SK-N-SH (cell line): ENCODE data around the gene POLR1D. TPM values are rescaled to one million over a fixed set of nuclear protein-coding genes. Genes with fewer than 3 reads are reported as not detected.

Experiments
- CTCF ChIA-PET: fragments of 300-600, 350-600 bp; formaldehyde crosslinking; extraction: SDS; loops from one replicate; lab custom pipeline; 2021; lab: Yijun Ruan, JAX
- POLR2A ChIA-PET: fragments of 350-600 bp; sonication (Branson Sonifier 250); formaldehyde crosslinking; extraction: SDS; loops from one replicate; lab custom pipeline; 2020; ENCODE audit warnings: antibody characterized with exemption, inconsistent platforms; lab: Yijun Ruan, JAX
- DNase-seq: peaks from one replicate; pipeline ENCODE4 v3.0.0; 2012
- H2AFZ ChIP-seq: fragments of 200-600 bp; sonication (generic); 2 replicates; pipeline ENCODE4 v1.8.1; 2016; ENCODE audit warnings: antibody characterized with exemption, mild to moderate bottlenecking, low read depth
- H3F3A ChIP-seq: fragments of 200-600 bp; sonication (generic); replicated peaks from 2 replicates; pipeline ENCODE3; 2016; ENCODE audit warnings: antibody characterized with exemption, mild to moderate bottlenecking; ENCODE audit not compliant: insufficient read depth
- H3K27ac ChIP-seq, 2 experiments: fragments of 200-500 bp in 1 of 2; fragments of 200-600 bp in 1 of 2; sonication (Bioruptor generic) in 1 of 2; sonication (generic), shearing (Covaris generic) in 1 of 2; 2 replicates each; pipeline versions ENCODE4 v1.5.1 to v1.6.1; 2014 to 2016; ENCODE audit warnings: low read depth in 2 of 2, inconsistent platforms in 1 of 2, low read length in 1 of 2, mild to moderate bottlenecking in 1 of 2, mixed read lengths in 1 of 2
- H3K27me3 ChIP-seq: fragments of 200-600 bp; sonication (generic), shearing (Covaris generic); 2 replicates; pipeline ENCODE4 v1.6.1; 2016; ENCODE audit warnings: mixed run types; ENCODE audit not compliant: insufficient read depth
- H3K36me3 ChIP-seq, 2 experiments: fragments of 200-500 bp in 1 of 2; fragments of 200-600 bp in 1 of 2; sonication (Bioruptor generic) in 1 of 2; sonication (generic) in 1 of 2; replicated peaks in 1 of 2; 2 replicates each; pipeline versions ENCODE3 to v1.5.1; 2014 to 2016; ENCODE audit warnings: low read length in 1 of 2, mild to moderate bottlenecking in 1 of 2; ENCODE audit not compliant: insufficient read depth in 2 of 2, control insufficient read depth in 1 of 2
- H3K4me1 ChIP-seq, 2 experiments: fragments of 200-500 bp in 1 of 2; fragments of 200-600 bp in 1 of 2; sonication (Bioruptor generic) in 1 of 2; sonication (generic), shearing (Covaris generic) in 1 of 2; 2 replicates each; pipeline versions ENCODE4 v1.5.1 to v1.6.1; 2014 to 2016; ENCODE audit warnings: low read depth in 1 of 2, low read length in 1 of 2, mixed run types in 1 of 2; ENCODE audit not compliant: insufficient read depth in 2 of 2, control insufficient read depth in 1 of 2
- H3K4me2 ChIP-seq: fragments of 200-600 bp; sonication (generic), shearing (Covaris generic); 2 replicates; pipeline ENCODE4 v1.6.1; 2017; ENCODE audit warnings: mixed run types
- H3K4me3 ChIP-seq, 2 experiments: fragments of 200-500 bp in 1 of 2; fragments of 200-600 bp in 1 of 2; sonication (Bioruptor generic) in 1 of 2; sonication (generic), shearing (Covaris generic) in 1 of 2; 2 replicates each; pipeline versions ENCODE4 v1.5.1 to v1.8.1; 2014 to 2016; ENCODE audit warnings: low read depth in 2 of 2, inconsistent platforms in 1 of 2, low read length in 1 of 2, mild to moderate bottlenecking in 1 of 2, mixed read lengths in 1 of 2, moderate library complexity in 1 of 2
- H3K79me2 ChIP-seq: fragments of 200-600 bp; sonication (generic); 2 replicates; pipeline ENCODE4 v1.8.1; 2017; ENCODE audit warnings: mild to moderate bottlenecking; ENCODE audit not compliant: insufficient read depth
- H3K9ac ChIP-seq: fragments of 200-600 bp; sonication (generic); 2 replicates; pipeline ENCODE4 v1.6.1; 2017; ENCODE audit warnings: mixed run types
- H3K9me2 ChIP-seq: fragments of 200-600 bp; sonication (generic); 2 replicates; pipeline ENCODE4 v1.6.1; 2017; ENCODE audit warnings: mixed run types
- H3K9me3 ChIP-seq: fragments of 200-600 bp; sonication (generic); 2 replicates; pipeline ENCODE4 v1.6.1; 2017; ENCODE audit warnings: mixed run types, mild to moderate bottlenecking, moderate library complexity
- H4K20me1 ChIP-seq: fragments of 200-600 bp; sonication (generic); 2 replicates; pipeline ENCODE4 v1.6.1; 2017; ENCODE audit warnings: mild to moderate bottlenecking, mixed run types; ENCODE audit not compliant: insufficient read depth
- CTCF ChIP-seq: fragments of 200-600 bp; sonication (generic); IDR thresholded peaks from 2 replicates; pipeline ENCODE4 v1.6.1; 2017; ENCODE audit warnings: antibody characterized with exemption, mild to moderate bottlenecking, moderate library complexity
- ELF1 ChIP-seq: IDR thresholded peaks from 2 replicates; pipeline ENCODE4 v1.4.0; 2012
- EP300 ChIP-seq, 2 experiments: IDR thresholded peaks; 2 replicates each; pipeline versions ENCODE4 v1.4.0 to v1.6.1; 2012; ENCODE audit warnings: borderline replicate concordance in 1 of 2, low read depth in 1 of 2, low read length in 1 of 2
- EZH2phosphoT487 ChIP-seq: fragments of 200-600 bp; sonication (generic); IDR thresholded peaks from 2 replicates; pipeline ENCODE4 v1.6.1; 2017; ENCODE audit warnings: low read depth, mixed run types, mild to moderate bottlenecking, antibody characterized with exemption, moderate library complexity, borderline replicate concordance
- FOSL2 ChIP-seq: IDR thresholded peaks from 2 replicates; pipeline ENCODE4 v1.4.0; 2012; ENCODE audit warnings: low read depth, mild to moderate bottlenecking, moderate library complexity, borderline replicate concordance
- FOXJ3 ChIP-seq: sonication (generic); formaldehyde crosslinking; IDR thresholded peaks from 2 replicates; pipeline ENCODE4 v1.5.1; 2020; ENCODE audit warnings: mild to moderate bottlenecking, missing genetic modification reagents
- FOXM1 ChIP-seq: IDR thresholded peaks from 2 replicates; pipeline ENCODE4 v1.4.0; 2012; ENCODE audit warnings: low read depth, mild to moderate bottlenecking
- GATA2 ChIP-seq: sonication (generic); formaldehyde crosslinking; IDR thresholded peaks from 2 replicates; pipeline ENCODE4 v1.5.0; 2020; ENCODE audit warnings: mild to moderate bottlenecking, missing genetic modification reagents
- IRF3 ChIP-seq: fragments of 150-350 bp; IDR thresholded peaks from 2 replicates; pipeline ENCODE4 v1.6.1; 2016; ENCODE audit warnings: mild to moderate bottlenecking, low read depth, low read length
- JUND ChIP-seq: IDR thresholded peaks from 2 replicates; pipeline ENCODE4 v1.4.0; 2012
- MEF2A ChIP-seq: IDR thresholded peaks from 2 replicates; pipeline ENCODE4 v1.4.0; 2012; ENCODE audit warnings: low read depth, borderline replicate concordance
- MXI1 ChIP-seq: IDR thresholded peaks from 2 replicates; pipeline ENCODE4 v1.6.1; 2012; ENCODE audit warnings: mild to moderate bottlenecking, low read depth, low read length, improper control_type of control experiment
- NFIC ChIP-seq: IDR thresholded peaks from 2 replicates; pipeline ENCODE4 v1.4.0; 2012; ENCODE audit warnings: borderline replicate concordance
- PBX3 ChIP-seq: IDR thresholded peaks from 2 replicates; pipeline ENCODE4; 2012
- RFX5 ChIP-seq: IDR thresholded peaks from 2 replicates; pipeline ENCODE4 v1.6.1; 2012; ENCODE audit warnings: mild to moderate bottlenecking, improper control_type of control experiment, low read length
- SIN3A ChIP-seq: IDR thresholded peaks from 2 replicates; pipeline ENCODE4 v1.6.1; 2012; ENCODE audit warnings: low read depth, mild to moderate bottlenecking, low read length, moderate library complexity, borderline replicate concordance
- TAF1 ChIP-seq: IDR thresholded peaks from 2 replicates; pipeline ENCODE4 v1.6.1; 2012; ENCODE audit warnings: low read depth, mild to moderate bottlenecking, low read length, moderate library complexity, borderline replicate concordance
- YY1 ChIP-seq: IDR thresholded peaks from 2 replicates; pipeline ENCODE4 v1.4.0; 2012; ENCODE audit warnings: low read depth, mild to moderate bottlenecking
- ZBTB33 ChIP-seq: IDR thresholded peaks from 2 replicates; pipeline ENCODE4 v1.4.0; 2012; ENCODE audit warnings: low read depth, borderline replicate concordance
- WGBS: methylation state at CpG from one replicate; pipeline ENCODE4 v1.1.6; 2017; ENCODE audit warnings: low lambda C conversion rate; 5-methylcytosine and 5-hydroxymethylcytosine counted together
- polyA plus RNA-seq, 3 experiments: library from polyadenylated mRNA; depleted of rRNA; stranded (reverse); fragments of >200 nt; gene quantifications; 2 replicates each; pipeline ENCODE4 v1.2.3, GENCODE V29; 2012

Gene POLR1D
- polyA plus RNA-seq, 1 of the 3 experiments (the other 2 are of a cell fraction): 150 TPM

GRCh38 chr13:27654059-27654458 is 32.4 kb downstream of the POLR1D start:
- Histone ChIP-seq H3K9me3 (no peaks in the 10 kb centered on the region; the same call in 1 of the 2 replicates), H3K4me3 (no peak overlapping the region), H3K27me3 (no peaks in the 10 kb centered on the region), H3K36me3 (peaks cover 32 to 41% of the 10 kb centered on the region in 2 experiments), H3F3A (peaks cover 4% of the 10 kb centered on the region), H3K9me2 (no peaks in the 10 kb centered on the region), H3K4me2 (no peak overlapping the region), H3K4me1 (peaks cover 0 to 10% of the 10 kb centered on the region in 2 experiments; a peak in 3 of 4 replicates)
- TF ChIP-seq FOXJ3 (CRISPR knock-in tag) (no peak), ZBTB33 (no peak), FOSL2 (no peak), ELF1 (no peak), MEF2A (no peak), NFIC (no peak), IRF3 (no peak), YY1 (no peak), EP300 (IDR thresholded peaks at IDR 0.05; ENCODE audit: borderline replicate concordance in 1 of 2, low read depth in 1 of 2, low read length in 1 of 2) (no peak)
- TF ChIP-seq, all 33 proteins: peak for 0
- Histone ChIP-seq H3K27ac (no peak overlapping the region), H3K79me2 (no peaks in the 10 kb centered on the region; the same call in 1 of the 2 replicates), H2AFZ (no peak overlapping the region), H3K9ac (no peak overlapping the region), H4K20me1 (no peaks in the 10 kb centered on the region)
- WGBS: 91% methylated on average over 3 of the region's 3 CpGs
- DNase-seq: no peak
- ChIA-PET POLR2A (no interaction called here), CTCF (interaction anchor here (1.0 kb wide), 1 partner anchor 121 kb away, joined by 4 read pairs; no protein-coding TSS in a partner anchor)

GRCh38 chr13:27654816-27655215 is 33.1 kb downstream of the POLR1D start:
- no peaks in the 10 kb centered on the region for H4K20me1 ChIP-seq
- no peaks in the 10 kb centered on the region for H3K9me2 ChIP-seq
- no peaks in the 10 kb centered on the region; the same call in 1 of the 2 replicates for H3K9me3 ChIP-seq
- H3K4me1 ChIP-seq: peaks cover 0 to 13% of the 10 kb centered on the region in 2 experiments; a peak in 3 of 4 replicates
- peaks cover 4% of the 10 kb centered on the region for H3F3A ChIP-seq
- CTCF ChIA-PET: no interaction called here
- no peak overlapping the region for H3K27ac ChIP-seq
- no peak overlapping the region for H3K4me3 ChIP-seq
- DNase-seq: no peak
- H3K9ac ChIP-seq: no peak overlapping the region
- H3K36me3 ChIP-seq: peaks cover 24 to 33% of the 10 kb centered on the region in 2 experiments
- no peak overlapping the region for H3K4me2 ChIP-seq
- POLR2A ChIA-PET: no interaction called here
- H2AFZ ChIP-seq: no peak overlapping the region
- 96% methylated on average over 1 of the region's 1 CpG for WGBS
- TF ChIP-seq TAF1 (no peak), FOXM1 (no peak), JUND (no peak), CTCF (no peak), RFX5 (no peak), PBX3 (no peak), GATA2 (CRISPR knock-in tag) (no peak), EZH2phosphoT487 (no peak), SIN3A (no peak), MXI1 (no peak), MEF2A (no peak)
- TF ChIP-seq, all 33 proteins: peak for 0
- Histone ChIP-seq H3K79me2 (no peaks in the 10 kb centered on the region; the same call in 1 of the 2 replicates), H3K27me3 (no peaks in the 10 kb centered on the region)
